WTC11 (cell line): Measurements from ENCODE around the gene NHSL2.

Experiments used
- ARID4B ChIP-seq: sonication (generic); formaldehyde crosslinking; IDR thresholded peaks from 2 replicates; pipeline ENCODE4 v1.8.0; 2023; ENCODE audit warnings: missing genetic modification reagents, mild to moderate bottlenecking, borderline replicate concordance
- CTCF ChIP-seq: fragments of 200-600 bp; IDR thresholded peaks from 2 replicates; pipeline ENCODE4 v1.8.0; 2022; ENCODE audit warnings: antibody characterized with exemption
- HMGXB4 ChIP-seq: sonication (generic); formaldehyde crosslinking; IDR thresholded peaks from 2 replicates; pipeline ENCODE4 v1.8.1; 2023; ENCODE audit warnings: mild to moderate bottlenecking, moderate library complexity, missing genetic modification reagents
- NR1H2 ChIP-seq: sonication (generic); formaldehyde crosslinking; IDR thresholded peaks from 2 replicates; pipeline ENCODE4 v1.9.0; 2021; ENCODE audit warnings: mild to moderate bottlenecking, moderate library complexity, missing genetic modification reagents
- TP53 ChIP-seq: sonication (generic); formaldehyde crosslinking; IDR thresholded peaks from 2 replicates; pipeline ENCODE4 v1.8.1; 2023; ENCODE audit warnings: mild to moderate bottlenecking, missing genetic modification reagents

GRCh38 chrX:72142794-72143608 lies 232.4 kb downstream of the NHSL2 start:
- TF ChIP-seq CTCF (no peak), NR1H2 (CRISPR knock-in tag) (no peak), TP53 (CRISPR knock-in tag) (no peak), HMGXB4 (CRISPR knock-in tag) (no peak), ARID4B (CRISPR knock-in tag) (no peak)
